Muscle of leg (tissue), 11 donors: ENCODE measurements around the gene VIPR1. TPM values are rescaled to one million over a fixed set of nuclear protein-coding genes. Genes with fewer than 3 reads are reported as not detected.
A peak's percentile ranks its signal among the peaks of the same experiment; 100 is the strongest.

Experiments used
- DNase-seq: peaks from one replicate; pipeline ENCODE4 v3.0.0; 2013
- H3K27ac ChIP-seq: one replicate; pipeline ENCODE4 v1.5.1; 2013; ENCODE audit warnings: mild to moderate bottlenecking, low read length, control low read depth
- H3K27me3 ChIP-seq: one replicate; pipeline ENCODE4 v1.6.1; 2013; ENCODE audit warnings: low read length; ENCODE audit not compliant: control insufficient read depth, insufficient read depth
- H3K36me3 ChIP-seq: one replicate; pipeline ENCODE4 v1.6.1; 2013; ENCODE audit warnings: low read length; ENCODE audit not compliant: control insufficient read depth, insufficient read depth
- H3K4me1 ChIP-seq: one replicate; pipeline ENCODE4 v1.6.1; 2013; ENCODE audit warnings: low read length; ENCODE audit not compliant: control insufficient read depth, insufficient read depth
- H3K4me3 ChIP-seq: one replicate; pipeline ENCODE4 v1.5.1; 2013; ENCODE audit warnings: low read length, control low read depth
- H3K9me3 ChIP-seq: replicated peaks from 2 replicates; pipeline ENCODE4 v1.6.1; 2013; ENCODE audit warnings: low read depth, low read length; ENCODE audit not compliant: control insufficient read depth
- WGBS: methylation state at CpG from one replicate; pipeline ENCODE4 v1.1.5; 2013; ENCODE audit warnings: missing lambda C conversion rate; ENCODE audit not compliant: insufficient coverage; 5-methylcytosine and 5-hydroxymethylcytosine counted together
- polyA plus RNA-seq, 8 donors: library from polyadenylated mRNA; unstranded; fragments of 120-200 nt; gene quantifications; one replicate each; pipeline versions ENCODE4 v1.2.1 to v1.2.3, GENCODE V29; 2013; ENCODE audit warnings: inconsistent platforms in 1 of 8, low replicate concordance in 1 of 8; ENCODE audit not compliant: insufficient read length in 8 of 8, insufficient read depth in 1 of 8
- total RNA-seq: library from RNA; stranded (reverse); fragments of 120-200 nt; gene quantifications from one replicate; pipeline ENCODE4 v1.2.4, GENCODE V29; 2013

Gene VIPR1
- total and polyA plus RNA-seq, 9 donors = 0.52 to 4.1 (median 1.2) TPM

- WGBS = under 1% methylated on average over 41 of the region's 46 CpGs
- peak; percentile 24 for DNase-seq
- Histone ChIP-seq H3K27ac (no peak overlapping the region), H3K27me3 (peaks cover 66% of the 10 kb centered on the region), H3K4me1 (peaks cover 15% of the 10 kb centered on the region), H3K36me3 (no peaks in the 10 kb centered on the region), H3K9me3 (no peaks in the 10 kb centered on the region), H3K4me3 (peak overlapping the region; percentile 30)
Measured at GRCh38 chr3:42501681-42502428, 588 bp upstream of the VIPR1 start.

GRCh38 chr3:42503251-42503924 is 945 bp downstream of the VIPR1 start:
- no peaks in the 10 kb centered on the region for H3K36me3 ChIP-seq
- peak overlapping the region; percentile 0 for H3K4me3 ChIP-seq
- H3K27me3 ChIP-seq = peaks cover 63% of the 10 kb centered on the region
- DNase-seq = no peak
- no peak overlapping the region for H3K27ac ChIP-seq
- no peaks in the 10 kb centered on the region for H3K9me3 ChIP-seq
- 40% methylated on average over 1 of the region's 4 CpGs for WGBS
- H3K4me1 ChIP-seq = peaks cover 15% of the 10 kb centered on the region

GRCh38 chr3:42503957-42504333 is 1.5 kb downstream of the VIPR1 start:
- Histone ChIP-seq H3K27ac (no peak overlapping the region), H3K4me1 (peaks cover 15% of the 10 kb centered on the region), H3K9me3 (no peaks in the 10 kb centered on the region), H3K36me3 (no peaks in the 10 kb centered on the region), H3K4me3 (no peak overlapping the region), H3K27me3 (peaks cover 57% of the 10 kb centered on the region)
- DNase-seq = no peak
- WGBS = 81% methylated on average over 4 of the region's 4 CpGs

- DNase-seq = no peak
- no peak overlapping the region for H3K27ac ChIP-seq
- WGBS = 47% methylated on average over 4 of the region's 10 CpGs
- no peaks in the 10 kb centered on the region for H3K36me3 ChIP-seq
- no peak overlapping the region for H3K4me3 ChIP-seq
- H3K9me3 ChIP-seq = no peaks in the 10 kb centered on the region
- H3K27me3 ChIP-seq = peaks cover 54% of the 10 kb centered on the region
- peaks cover 15% of the 10 kb centered on the region for H3K4me1 ChIP-seq
Measured at GRCh38 chr3:42504334-42505127, 2.1 kb downstream of the VIPR1 start.

GRCh38 chr3:42505128-42505848 is 2.8 kb downstream of the VIPR1 start:
- no peak overlapping the region for H3K4me3 ChIP-seq
- no peaks in the 10 kb centered on the region for H3K9me3 ChIP-seq
- H3K36me3 ChIP-seq = no peaks in the 10 kb centered on the region
- peaks cover 47% of the 10 kb centered on the region for H3K27me3 ChIP-seq
- no peak for DNase-seq
- H3K27ac ChIP-seq = no peak overlapping the region
- 89% methylated on average over 4 of the region's 6 CpGs for WGBS
- H3K4me1 ChIP-seq = peaks cover 15% of the 10 kb centered on the region

GRCh38 chr3:42505849-42506410 is 3.5 kb downstream of the VIPR1 start:
- Histone ChIP-seq H3K4me3 (no peak overlapping the region), H3K9me3 (no peaks in the 10 kb centered on the region), H3K27ac (no peak overlapping the region), H3K27me3 (peaks cover 41% of the 10 kb centered on the region), H3K4me1 (peaks cover 15% of the 10 kb centered on the region), H3K36me3 (no peaks in the 10 kb centered on the region)
- DNase-seq = no peak
- WGBS = 85% methylated on average over 3 of the region's 4 CpGs

GRCh38 chr3:42507252-42507651 is 4.8 kb downstream of the VIPR1 start:
- WGBS = 28% methylated on average over 2 of the region's 7 CpGs
- no peak overlapping the region for H3K4me3 ChIP-seq
- DNase-seq = no peak
- H3K36me3 ChIP-seq = no peaks in the 10 kb centered on the region
- no peak overlapping the region for H3K27ac ChIP-seq
- peaks cover 28% of the 10 kb centered on the region for H3K27me3 ChIP-seq
- H3K4me1 ChIP-seq = peaks cover 4% of the 10 kb centered on the region
- no peaks in the 10 kb centered on the region for H3K9me3 ChIP-seq

- WGBS = 68% methylated on average over 3 of the region's 6 CpGs
- Histone ChIP-seq H3K27me3 (peaks cover 24% of the 10 kb centered on the region), H3K9me3 (no peaks in the 10 kb centered on the region), H3K27ac (no peak overlapping the region), H3K4me3 (no peak overlapping the region), H3K4me1 (peaks cover 1% of the 10 kb centered on the region), H3K36me3 (no peaks in the 10 kb centered on the region)
- no peak for DNase-seq
Measured at GRCh38 chr3:42507761-42508335, 5.4 kb downstream of the VIPR1 start.

- DNase-seq = no peak
- Histone ChIP-seq H3K27me3 (peaks cover 17% of the 10 kb centered on the region), H3K4me3 (no peak overlapping the region), H3K27ac (no peak overlapping the region), H3K4me1 (no peaks in the 10 kb centered on the region), H3K9me3 (no peaks in the 10 kb centered on the region), H3K36me3 (no peaks in the 10 kb centered on the region)
- WGBS = 50% methylated on average over 2 of the region's 4 CpGs
Measured at GRCh38 chr3:42508562-42508961, 6.1 kb downstream of the VIPR1 start.
